Measurements from ENCODE around the gene ORM1.
A peak's percentile ranks its signal among the peaks of the same experiment; 100 is the strongest.

The ORM1 gene

DNA sequence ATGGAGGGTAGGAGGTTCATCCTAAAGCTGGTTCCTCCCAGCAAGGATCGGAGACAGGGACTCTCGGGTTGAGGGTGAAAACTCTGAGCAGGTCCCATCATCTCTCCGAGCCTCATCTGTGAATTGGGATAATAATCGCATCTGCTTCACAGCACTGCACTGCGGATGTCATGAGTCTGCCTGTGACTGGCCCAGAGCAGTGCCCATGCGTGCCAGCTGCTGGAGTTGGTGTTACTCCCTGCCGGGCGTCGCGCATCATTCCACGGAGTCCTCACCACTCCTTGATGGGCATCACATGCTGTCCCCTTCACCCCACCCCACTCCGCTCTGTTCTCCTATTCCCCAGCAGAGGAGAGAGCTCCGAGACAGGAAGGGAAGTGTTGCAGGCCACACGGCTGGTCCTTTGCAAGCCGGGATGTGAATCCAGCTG is 35.1 kb upstream of the ORM1 start:
- no peak for DNase-seq

DNA sequence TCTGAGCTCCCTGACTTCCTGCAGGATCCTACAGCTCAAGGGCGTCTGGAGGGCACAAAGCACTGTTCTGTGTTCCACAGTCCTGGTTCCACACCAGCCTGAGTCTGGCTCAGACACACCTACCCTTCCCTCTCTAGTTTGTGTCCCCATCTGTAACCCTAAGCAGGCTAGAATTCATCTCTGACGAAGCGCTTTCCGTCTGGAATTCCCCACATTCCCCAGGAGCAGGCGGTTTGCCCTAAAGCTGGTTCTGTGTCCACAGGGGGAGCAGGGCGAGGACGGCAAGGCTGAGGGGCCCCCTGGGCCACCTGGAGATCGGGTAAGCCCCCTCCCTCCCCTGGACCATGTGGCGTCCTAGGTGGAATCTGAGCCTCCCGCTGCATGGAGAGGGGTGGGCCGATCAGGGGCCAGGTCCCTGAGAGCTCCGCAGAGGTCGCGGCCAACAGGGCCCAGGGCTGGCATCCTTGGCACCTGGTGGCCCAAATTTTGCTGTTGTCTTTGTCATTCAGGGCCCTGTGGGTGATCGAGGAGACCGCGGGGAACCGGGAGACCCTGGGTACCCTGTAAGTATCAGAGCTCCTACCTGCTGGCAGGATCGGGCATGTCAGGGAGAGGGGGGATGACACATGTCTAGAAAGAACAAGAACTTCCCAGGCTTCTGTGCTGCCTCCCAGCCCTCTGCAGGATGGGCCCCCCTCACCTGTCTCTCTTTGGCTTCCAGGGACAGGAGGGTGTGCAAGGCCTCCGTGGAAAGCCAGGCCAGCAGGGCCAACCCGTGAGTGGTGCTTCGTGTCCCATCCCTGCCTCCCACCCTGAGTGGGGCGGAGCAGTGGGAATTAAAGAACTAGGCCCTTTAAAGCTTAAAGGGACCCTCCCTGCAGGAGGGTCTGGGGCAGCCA is 34.5 kb upstream of the ORM1 start:
- no peak for DNase-seq

DNA sequence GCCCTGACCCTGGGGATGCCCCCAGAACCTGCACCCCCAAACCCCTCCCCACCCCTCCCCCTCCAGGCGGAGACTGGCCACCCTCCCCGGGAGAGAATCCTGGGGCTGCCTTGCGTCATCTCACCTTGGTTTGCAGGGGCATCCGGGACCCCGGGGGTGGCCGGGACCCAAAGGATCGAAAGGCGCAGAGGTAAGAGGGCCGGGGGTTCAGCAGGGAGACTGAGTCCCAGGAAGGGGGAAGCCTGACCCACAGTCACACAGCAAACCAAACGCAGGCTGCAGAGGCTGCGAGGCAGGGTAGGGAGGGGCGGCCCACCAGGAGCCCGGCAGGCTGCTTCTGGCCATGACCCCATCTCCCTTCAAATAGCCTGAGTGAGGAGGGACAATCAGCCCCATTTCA is 33.8 kb upstream of the ORM1 start:
- DNase-seq: no peak

DNA sequence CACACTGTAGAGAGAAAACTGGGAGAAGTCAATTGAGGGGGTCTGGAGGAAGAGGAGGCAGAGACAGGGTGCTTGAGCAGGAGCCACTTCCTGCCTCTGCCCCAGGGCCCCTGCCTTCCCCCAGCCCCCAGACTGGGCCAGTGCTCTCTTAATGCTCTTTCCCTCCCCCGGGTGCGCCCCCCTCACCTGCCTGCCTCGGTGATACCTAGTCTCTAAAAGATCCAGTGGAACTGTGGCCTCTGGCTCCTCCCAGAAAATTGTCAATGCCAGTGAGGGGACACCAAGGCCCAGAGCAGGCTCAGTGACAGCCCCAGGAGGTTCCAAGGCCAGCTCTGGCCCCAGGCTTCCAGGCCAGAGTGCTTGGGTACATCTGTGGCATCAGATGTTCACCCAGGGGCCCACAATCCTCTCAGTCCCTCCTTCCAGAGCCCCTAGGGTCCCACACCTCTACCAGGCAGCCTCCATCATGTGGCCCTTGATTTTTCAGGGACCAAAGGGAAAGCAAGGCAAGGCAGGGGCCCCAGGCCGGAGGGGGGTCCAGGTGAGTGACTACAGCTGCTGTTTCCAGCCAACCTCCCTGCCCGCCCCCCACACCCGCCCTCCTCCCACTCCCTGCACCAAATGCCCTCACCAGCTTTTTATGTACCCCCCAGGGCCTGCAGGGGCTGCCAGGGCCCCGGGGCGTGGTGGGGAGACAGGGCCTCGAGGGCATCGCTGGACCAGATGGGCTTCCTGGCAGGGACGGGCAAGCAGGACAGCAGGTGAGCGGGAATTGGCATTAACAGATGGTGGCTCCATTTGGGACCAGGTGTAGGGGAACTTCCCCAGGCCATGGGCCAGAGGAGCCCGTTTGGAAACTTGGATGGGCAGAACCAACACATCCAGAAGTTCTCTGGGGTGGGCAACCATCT is 33.1 kb upstream of the ORM1 start:
- no peak for DNase-seq

DNA sequence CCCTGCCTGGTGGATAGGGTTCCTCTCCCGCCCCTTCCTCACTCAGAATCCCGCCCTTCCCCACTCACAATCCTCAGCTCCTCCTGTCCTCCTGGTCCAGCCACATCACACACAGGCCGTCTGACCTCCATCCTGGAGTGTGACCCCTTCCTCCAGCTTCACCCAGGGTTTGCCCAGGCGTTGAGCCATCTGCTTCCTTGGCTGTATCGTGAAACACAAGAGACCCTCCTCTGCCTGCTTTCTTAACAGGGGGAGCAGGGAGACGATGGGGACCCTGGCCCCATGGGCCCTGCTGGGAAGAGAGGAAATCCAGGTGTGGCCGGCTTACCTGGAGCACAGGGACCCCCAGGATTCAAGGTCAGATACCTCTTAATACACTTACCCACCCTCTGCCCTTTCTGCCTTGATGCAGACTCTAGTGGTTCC is 32.3 kb upstream of the ORM1 start:
- no peak for DNase-seq

DNA sequence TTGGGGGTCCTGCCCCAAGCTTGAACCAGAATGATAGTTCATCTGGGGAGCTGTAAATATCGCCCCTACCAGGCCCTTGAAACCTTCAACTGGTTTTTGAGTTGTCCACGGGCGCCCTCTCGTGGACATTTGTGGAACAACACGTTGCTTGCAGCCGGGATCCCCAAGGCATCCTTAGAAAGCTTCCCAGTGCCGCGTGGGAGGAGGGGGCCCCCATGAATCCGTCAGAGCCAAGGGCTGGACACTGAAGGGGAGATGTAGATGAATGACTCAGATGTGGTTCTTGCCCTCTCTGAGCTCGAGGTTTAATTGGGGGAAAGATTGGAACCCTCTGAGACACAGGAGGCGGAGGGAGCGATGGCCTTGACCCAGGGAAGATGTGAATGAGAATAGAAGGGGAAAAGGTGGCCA is 31.8 kb upstream of the ORM1 start:
- peak; percentile 78 to 82 for DNase-seq

DNA sequence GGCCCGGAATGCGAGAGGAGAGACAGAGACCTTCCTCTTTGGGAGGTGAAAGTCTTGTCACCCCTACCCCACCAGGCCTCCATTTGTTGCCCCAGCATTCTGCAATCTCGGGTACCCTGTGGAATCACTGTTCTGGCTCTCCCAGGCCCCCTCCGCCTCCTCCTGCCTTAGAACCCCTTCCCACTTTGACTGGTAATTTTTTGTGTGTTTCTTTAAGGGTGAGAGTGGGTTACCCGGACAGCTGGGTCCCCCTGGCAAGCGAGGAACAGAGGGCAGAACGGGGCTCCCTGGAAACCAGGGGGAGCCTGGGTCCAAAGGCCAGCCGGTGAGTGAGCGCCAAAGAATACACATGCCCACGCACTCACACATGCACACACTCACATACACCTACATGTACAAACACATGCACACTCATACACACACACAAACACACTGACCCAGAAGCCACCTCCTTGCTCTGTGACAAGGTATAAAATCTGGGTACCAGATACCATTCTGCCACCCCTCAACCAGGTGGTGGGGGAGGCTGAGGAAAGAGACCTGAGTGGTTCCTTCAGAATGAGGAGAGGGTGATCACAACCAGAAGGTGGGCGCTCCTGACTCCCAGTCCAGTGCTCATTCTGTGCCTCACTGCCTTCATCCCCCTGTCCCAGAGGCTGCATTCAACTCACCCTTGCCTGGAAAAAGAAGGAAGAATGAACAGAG is 30.9 kb upstream of the ORM1 start:
- no peak for DNase-seq

DNA sequence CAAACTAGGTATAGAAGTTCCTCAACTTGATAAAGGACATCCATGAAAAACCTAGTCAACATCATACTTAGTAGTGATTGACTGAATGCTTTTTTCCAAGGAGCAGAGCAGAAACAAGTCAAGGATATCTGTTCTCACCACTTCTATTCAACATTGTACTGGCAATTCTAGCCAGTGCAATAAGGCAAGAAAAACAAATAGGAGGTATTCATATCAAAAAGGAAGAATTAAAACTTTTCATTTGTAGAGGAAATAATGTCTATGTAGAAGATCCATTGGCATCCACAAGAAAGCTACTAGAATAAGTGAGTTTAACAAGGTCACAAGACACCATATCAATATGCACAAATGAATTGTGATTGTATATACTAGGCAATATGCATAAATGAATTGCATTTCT is 28.2 kb upstream of the ORM1 start:
- no peak for DNase-seq

DNA sequence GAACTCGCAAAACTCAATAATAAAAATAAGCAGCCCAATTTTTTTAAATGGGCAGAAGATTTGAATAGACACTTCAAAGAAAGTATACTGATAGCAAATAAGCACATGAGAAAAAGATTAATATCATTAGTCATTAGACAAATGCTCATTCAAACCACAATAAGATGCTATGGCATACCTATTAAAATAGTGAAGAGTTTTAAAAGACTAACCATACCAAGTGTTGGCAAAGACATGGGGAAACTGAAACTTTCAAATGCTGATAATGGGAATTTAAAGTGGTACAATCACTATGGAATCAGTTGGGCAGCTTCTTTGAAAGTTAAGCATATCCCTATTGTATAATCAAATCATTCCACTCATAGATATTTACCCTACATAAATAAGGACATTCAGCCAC is 26.6 kb upstream of the ORM1 start:
- DNase-seq: no peak

DNA sequence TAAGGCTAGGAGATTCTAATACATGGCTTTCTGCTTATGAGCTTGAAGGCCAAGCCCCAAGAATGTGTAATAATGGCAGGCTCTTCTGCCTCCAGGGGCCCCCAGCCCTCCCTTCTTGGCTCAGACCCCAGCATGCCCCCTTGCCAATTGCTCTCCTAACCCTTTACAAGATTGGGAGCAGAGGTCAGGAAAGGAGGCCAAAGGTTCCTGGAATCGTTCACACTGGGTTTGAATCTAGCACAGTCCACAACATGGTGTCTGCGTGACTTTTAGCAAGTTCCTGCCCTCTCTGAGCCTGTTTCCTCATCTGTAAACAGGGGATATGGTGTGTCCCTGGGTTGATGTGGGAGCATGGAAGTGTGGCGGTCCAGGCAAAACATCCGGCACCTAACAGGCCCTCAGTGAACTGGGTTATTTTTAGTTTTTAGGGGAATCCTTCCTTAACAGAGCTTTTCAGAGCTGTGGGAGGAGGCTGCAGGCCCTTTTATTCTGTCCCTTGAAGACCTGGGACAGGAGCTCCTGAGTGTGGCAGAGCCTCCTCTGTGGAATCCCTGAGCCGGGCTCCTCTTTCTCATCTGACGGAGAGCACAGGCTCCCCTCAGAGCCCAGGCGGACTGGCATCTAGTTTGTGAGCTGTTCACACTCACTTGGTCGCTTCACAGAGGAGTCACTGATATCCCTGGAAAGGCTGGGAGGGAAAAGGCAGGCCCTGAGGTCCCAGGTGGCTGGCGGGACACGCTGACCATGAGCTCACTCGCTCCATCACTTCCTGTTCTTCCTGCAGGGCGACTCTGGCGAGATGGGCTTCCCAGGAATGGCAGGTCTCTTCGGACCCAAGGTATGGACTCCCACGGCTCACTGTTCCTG is 23.4 kb upstream of the ORM1 start:
- no peak for DNase-seq

DNA sequence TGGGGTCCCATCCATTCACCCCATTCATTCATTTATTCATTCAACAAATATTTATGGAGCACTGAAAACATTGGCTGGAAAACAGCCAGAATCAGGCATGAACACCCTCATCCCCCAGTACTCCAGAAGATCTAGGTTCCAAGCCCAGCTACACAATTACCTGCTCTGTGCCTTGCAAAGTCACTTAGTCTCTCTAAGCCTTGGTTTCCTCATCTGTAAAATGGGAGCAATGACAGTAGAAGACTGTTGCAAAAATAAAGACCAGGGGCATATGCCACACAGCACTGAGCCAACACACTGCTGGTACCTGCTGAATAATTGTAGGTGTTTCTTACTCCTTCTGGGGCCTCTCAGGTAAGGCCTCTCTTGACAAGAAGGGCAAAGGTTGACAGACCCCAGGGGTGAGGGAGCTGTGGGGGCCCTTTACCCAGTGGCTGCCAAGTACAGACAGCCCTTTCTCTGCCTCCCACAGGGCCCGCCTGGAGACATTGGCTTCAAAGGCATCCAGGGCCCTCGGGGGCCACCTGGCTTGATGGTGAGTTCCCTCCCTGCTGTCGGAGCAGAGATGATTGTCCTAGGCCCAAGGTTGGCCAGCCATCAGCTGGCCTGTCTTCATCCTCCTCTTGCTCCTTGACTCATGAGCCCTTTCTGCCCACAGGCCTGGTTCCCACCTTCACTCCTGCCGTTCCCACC is 22.6 kb upstream of the ORM1 start:
- DNase-seq: no peak

DNA sequence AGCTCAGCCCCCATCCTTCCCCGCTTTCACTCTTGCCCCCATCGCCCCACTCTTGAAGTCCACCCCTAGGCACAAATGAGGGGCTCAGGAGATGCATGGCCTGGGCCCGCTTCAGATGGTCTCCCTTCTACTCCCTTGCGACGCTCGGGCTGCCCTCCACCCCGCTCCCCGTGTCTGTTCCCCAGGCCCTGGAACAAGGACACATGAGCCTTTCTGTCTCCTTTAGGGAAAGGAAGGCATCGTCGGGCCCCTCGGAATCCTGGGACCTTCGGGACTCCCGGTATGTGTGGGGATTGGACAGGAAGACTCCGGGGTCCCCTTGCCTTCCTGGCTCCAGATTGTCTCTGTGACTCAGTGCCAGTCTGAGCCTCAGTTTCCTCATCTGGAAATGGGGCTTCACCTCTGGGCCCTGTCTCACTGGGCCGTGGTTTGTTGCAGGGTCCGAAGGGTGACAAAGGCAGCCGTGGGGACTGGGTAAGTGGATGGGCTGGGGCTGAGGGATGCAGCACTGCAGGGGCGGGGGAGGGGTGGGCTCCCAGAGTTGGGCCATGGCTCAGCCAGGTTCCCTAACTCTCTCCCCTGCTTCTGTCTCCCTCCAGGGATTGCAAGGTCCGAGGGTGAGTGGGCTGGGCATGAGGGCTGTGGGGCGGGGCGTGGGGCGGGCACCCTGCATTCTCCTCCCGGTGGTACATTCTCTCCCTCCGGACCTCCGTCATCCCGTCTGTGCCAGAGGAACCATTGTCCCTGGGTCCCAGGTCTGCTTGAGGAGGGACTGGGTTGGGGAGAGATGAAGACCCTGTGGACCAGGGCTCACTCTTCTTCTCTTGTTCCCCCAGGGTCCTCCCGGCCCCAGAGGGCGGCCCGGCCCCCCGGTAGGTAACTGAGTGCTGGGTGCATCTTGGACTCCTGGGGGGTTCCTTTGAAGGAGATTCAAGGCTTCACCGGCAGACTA is 21.8 kb upstream of the ORM1 start:
- DNase-seq: no peak

DNA sequence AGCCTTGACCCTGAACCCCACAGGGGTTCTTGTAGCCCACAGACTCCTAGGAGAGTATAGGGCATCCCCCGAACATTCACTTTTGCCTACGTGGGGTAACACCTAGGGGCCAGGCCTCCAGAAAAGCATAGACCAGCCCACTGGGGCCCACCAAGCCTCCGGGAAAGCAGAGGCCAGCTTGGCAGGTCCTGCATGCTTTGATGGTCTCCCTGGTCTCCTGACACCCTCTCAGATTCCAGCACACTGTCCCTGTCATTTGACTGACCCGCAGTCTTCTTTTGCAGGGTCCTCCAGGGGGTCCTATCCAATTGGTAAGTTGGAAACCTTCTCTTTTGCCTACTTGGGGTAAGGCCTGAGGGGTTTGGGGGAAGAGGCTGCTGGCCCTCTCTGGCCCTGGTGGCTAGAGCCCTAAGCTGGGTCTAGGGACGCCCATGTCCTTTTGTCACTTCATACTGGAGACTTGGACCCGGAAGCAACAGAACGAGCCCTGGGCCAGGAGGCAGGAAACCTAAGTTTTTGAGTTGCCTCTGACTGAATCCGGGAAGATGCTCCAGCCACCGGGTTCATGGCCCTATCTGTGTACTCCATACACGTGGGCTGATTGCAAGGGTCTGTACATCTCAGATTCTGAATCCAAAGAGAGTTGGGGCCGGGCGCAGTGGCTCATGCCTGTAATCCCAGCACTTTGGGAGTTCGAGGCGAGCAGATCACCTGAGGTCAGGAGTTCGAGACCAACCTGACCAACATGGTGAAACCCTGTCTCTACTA is 20.9 kb upstream of the ORM1 start:
- no peak for DNase-seq

DNA sequence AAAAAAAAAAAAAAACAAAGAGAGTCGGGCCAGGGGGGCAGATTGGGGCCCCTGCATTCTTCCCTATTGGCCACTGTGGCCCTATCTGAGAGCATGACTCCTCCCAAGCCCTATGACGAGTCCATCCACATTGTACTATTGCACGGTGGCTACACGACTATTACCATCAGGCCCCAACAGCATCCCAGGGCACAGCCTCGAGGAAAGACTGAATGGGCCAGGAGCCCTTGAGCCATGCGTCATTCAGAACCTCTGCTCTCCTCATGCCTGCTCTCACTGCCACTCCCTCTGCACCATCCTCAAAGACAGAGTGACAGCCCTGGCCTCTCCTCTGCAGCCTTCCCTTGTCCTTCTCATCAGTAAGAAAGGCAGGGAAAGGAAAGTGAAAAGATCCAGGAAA is 20.2 kb upstream of the ORM1 start:
- no peak for DNase-seq

DNA sequence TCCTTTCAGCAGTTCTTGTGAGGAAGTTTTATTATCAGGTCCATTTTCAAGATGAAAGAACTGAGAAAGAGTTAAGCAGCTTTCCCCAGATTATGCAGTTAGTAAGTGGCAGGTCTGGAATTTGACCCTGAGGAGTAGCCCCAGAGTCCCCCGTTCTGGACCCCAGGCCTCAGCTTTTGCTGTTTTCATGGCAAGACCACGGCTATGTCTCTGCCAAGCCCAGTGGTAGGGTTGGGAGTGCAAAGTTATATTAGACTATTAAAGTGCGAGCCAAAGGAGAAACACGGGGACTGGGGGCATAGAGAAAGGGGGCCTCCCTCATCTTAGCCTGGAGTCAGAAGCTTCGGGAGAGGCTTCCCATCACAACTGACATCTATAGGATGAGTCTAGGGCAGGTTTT is 19.3 kb upstream of the ORM1 start:
- DNase-seq: no peak

DNA sequence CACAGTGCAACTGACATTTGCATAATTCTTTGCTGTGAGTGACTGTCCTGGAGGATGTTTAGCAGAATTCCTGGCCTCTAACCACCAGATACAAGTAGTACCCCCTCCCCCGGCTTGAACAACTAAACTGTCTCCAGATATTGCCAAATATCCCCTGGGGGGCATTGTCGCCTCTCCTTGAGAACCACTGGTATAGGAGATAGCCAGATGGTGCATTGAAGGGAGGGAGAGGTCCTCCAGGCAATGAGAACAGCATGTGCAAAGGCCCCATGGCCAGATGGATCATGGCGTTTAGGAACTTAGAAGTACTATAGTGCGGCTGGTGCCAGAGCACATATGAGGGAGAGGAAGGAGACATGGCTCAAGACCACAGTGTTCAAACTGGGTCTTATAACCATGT is 18.9 kb upstream of the ORM1 start:
- no peak for DNase-seq

DNA sequence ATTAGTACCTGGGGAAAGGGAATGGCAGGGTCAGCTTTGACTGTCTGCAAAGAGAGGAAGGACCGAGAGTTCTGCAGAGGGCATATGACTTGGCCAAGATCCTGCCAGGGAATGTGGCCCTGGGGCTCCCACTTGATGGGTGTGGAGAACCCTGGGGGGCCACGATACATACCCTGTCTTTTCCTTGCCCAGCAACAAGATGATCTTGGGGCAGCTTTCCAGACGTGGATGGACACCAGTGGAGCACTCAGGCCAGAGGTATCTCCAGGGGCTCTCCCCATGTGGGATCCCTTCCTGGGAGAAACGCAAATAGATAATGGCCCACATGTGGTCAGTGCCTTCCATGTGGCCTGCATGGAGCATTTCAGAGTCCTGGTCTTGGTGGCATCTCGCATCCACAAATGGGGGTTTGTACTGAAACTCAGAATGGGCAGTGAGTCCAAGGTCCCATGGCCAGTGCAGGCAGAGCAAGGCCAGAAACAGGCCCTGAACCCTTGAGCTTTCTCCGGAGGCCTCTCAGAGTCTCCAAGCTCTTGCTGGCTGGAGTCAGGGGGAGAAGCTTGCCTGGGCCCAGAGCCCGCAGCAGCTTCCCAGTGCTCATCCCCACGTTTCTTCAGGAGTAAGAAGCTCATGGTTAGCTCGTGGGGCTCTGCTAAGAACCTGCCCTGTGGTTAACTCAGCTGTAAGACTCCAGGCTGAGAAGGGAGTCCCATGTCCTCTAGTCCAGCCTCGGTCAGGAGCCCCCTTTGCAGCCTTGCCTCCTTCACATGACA is 18.3 kb upstream of the ORM1 start:
- no peak for DNase-seq

DNA sequence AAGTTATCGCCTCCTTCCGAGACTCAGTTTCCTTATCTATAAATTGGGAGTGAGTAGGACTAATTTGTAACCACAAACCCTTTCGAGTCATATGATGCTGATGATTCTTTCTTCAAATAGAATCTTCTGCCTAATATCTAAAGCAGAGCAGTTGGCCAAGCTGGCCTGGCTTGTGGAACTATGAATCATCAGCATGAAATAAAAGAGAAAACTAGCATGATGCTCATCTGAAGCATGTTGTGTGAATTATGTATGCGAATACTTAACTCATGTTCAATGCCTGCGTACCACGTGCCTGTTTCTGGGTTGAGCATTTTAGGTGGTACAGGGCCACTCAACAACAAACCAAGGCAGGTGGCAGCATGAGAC is 15.0 kb upstream of the ORM1 start:
- no peak for DNase-seq
